HepG2 (cell line): Measurements from ENCODE around the gene PDE9A. TPM values are rescaled to one million over a fixed set of nuclear protein-coding genes. Genes with fewer than 3 reads are reported as not detected.

Source experiments
- ATAC-seq: fragments of 200-7000 bp; cut with Tn5 transposase; 3 replicates; pipeline ENCODE4 v1.9.1; 2020; ENCODE audit warnings: mild to moderate bottlenecking, moderate library complexity
- BruUV-seq: library from RNA; stranded (reverse); fragments of 400-500 nt; replicated peaks from 2 replicates; lab custom pipeline; 2021; lab: Mats Ljungman, UMichigan
- CTCF ChIA-PET: fragments of 300-600 bp; formaldehyde crosslinking; extraction: SDS; loops from one replicate; lab custom pipeline; 2021; ENCODE audit warnings: low total read pairs, inconsistent platforms, low intra/inter-chr PET ratio; lab: Yijun Ruan, JAX
- POLR2A ChIA-PET: fragments of 350-600 bp; sonication (Branson Sonifier 250); formaldehyde crosslinking; loops from one replicate; lab custom pipeline; 2020; ENCODE audit warnings: antibody characterized with exemption, inconsistent platforms; lab: Yijun Ruan, JAX
- DNase-seq: peaks from one replicate; pipeline ENCODE4 v3.0.0-alpha.2; 2015; ENCODE audit warnings: low spot score
- FAIRE-seq: peaks from 3 replicates; lab custom pipeline; 2011; peaks lifted over from hg19 to GRCh38; lab: Jason Lieb, UNC
- H2AFZ ChIP-seq: one replicate; pipeline ENCODE4 v1.6.1; 2011; ENCODE audit warnings: low read length, inconsistent platforms
- H3K27ac ChIP-seq: fragments of 300-600 bp; 3 replicates; pipeline ENCODE4 v1.8.0; 2011; ENCODE audit warnings: mixed run types, mild to moderate bottlenecking, mixed read lengths, low read length, inconsistent platforms; ENCODE audit not compliant: insufficient read depth; ENCODE audit errors: extremely low read length
- H3K27me3 ChIP-seq, 2 experiments: fragments of 200-600 bp in 1 of 2; 2 replicates in 1 of 2; 3 replicates in 1 of 2; pipeline versions ENCODE4 v1.6.0 to v1.8.0; 2011; ENCODE audit warnings: low read length in 2 of 2, mild to moderate bottlenecking in 2 of 2, moderate library complexity in 2 of 2, inconsistent platforms in 1 of 2; ENCODE audit not compliant: insufficient read depth in 2 of 2, control insufficient read depth in 1 of 2
- H3K36me3 ChIP-seq, 2 experiments: fragments of 200-600 bp in 1 of 2; replicated peaks in 1 of 2; 2 replicates in 1 of 2; 3 replicates in 1 of 2; pipeline versions ENCODE4 v1.5.1 to v1.8.0; 2011; ENCODE audit warnings: low read length in 2 of 2, inconsistent platforms in 1 of 2; ENCODE audit not compliant: insufficient read depth in 2 of 2, control insufficient read depth in 1 of 2
- H3K4me1 ChIP-seq: 2 replicates; pipeline ENCODE4 v1.5.1; 2012; ENCODE audit warnings: low read length, inconsistent platforms; ENCODE audit not compliant: insufficient read depth
- H3K4me2 ChIP-seq: 2 replicates; pipeline ENCODE4 v1.6.0; 2011; ENCODE audit warnings: low read depth, low read length, inconsistent platforms
- H3K4me3 ChIP-seq, 3 experiments: fragments of 200-600 bp in 1 of 3; sonication (generic), shearing (Covaris generic) in 1 of 3; replicated peaks in 1 of 3; 2 replicates each; pipeline ENCODE4 v1.5.1; 2011 to 2016; ENCODE audit warnings: low read length in 3 of 3, inconsistent platforms in 2 of 3, low read depth in 2 of 3, mild to moderate bottlenecking in 2 of 3, control low read depth in 1 of 3, mixed read lengths in 1 of 3; ENCODE audit not compliant: insufficient read depth in 1 of 3
- H3K79me2 ChIP-seq: one replicate; pipeline ENCODE4 v1.6.1; 2011; ENCODE audit warnings: low read length, inconsistent platforms; ENCODE audit not compliant: insufficient read depth
- H3K9ac ChIP-seq: 2 replicates; pipeline ENCODE4 v1.6.0; 2011; ENCODE audit warnings: mild to moderate bottlenecking, low read depth, low read length, inconsistent platforms; ENCODE audit not compliant: insufficient read depth
- H3K9me3 ChIP-seq: 2 replicates; pipeline ENCODE4 v1.5.1; 2012; ENCODE audit warnings: mild to moderate bottlenecking, low read length
- H4K20me1 ChIP-seq: 2 replicates; pipeline ENCODE4 v1.6.0; 2011; ENCODE audit warnings: inconsistent platforms, mild to moderate bottlenecking, low read length, moderate library complexity; ENCODE audit not compliant: insufficient read depth
- ATF7 ChIP-seq, 2 experiments: fragments of 450-650 bp in 1 of 2; sonication (generic) in 1 of 2; formaldehyde crosslinking in 1 of 2; IDR thresholded peaks; 2 replicates each; pipeline versions ENCODE4 v1.4.0 to v1.6.1; 2016 to 2020; ENCODE audit warnings: antibody characterized with exemption in 1 of 2, mild to moderate bottlenecking in 1 of 2, missing genetic modification reagents in 1 of 2
- GATA4 ChIP-seq: sonication (generic); IDR thresholded peaks from 2 replicates; pipeline ENCODE4 v1.6.1; 2016; ENCODE audit warnings: antibody characterized with exemption, low read depth, borderline replicate concordance
- HOXA7 ChIP-seq: sonication (generic); formaldehyde crosslinking; IDR thresholded peaks from 2 replicates; pipeline ENCODE4 v1.8.1; 2022; ENCODE audit warnings: mild to moderate bottlenecking, missing genetic modification reagents, moderate library complexity
- MEF2D ChIP-seq: sonication (generic); formaldehyde crosslinking; IDR thresholded peaks from 2 replicates; pipeline ENCODE4 v1.5.1; 2020; ENCODE audit warnings: mild to moderate bottlenecking, missing genetic modification reagents
- POLR2G ChIP-seq: fragments of 200-400 bp; formaldehyde crosslinking; IDR thresholded peaks from 2 replicates; pipeline ENCODE4 v1.6.1; 2018; ENCODE audit warnings: mild to moderate bottlenecking, low read depth, low read length, moderate library complexity
- RAD21 ChIP-seq: fragments of 450-650 bp; formaldehyde crosslinking; IDR thresholded peaks from 2 replicates; pipeline ENCODE4 v1.5.0; 2020; ENCODE audit warnings: mild to moderate bottlenecking
- TSC22D2 ChIP-seq: sonication (generic); formaldehyde crosslinking; IDR thresholded peaks from 2 replicates; pipeline ENCODE4 v1.5.1; 2020; ENCODE audit warnings: missing genetic modification reagents, mild to moderate bottlenecking, borderline replicate concordance
- ZNF354B ChIP-seq: sonication (generic); formaldehyde crosslinking; IDR thresholded peaks from 2 replicates; pipeline ENCODE4 v1.8.0; 2022; ENCODE audit warnings: mild to moderate bottlenecking, missing genetic modification reagents
- ZNF383 ChIP-seq: sonication (generic); formaldehyde crosslinking; IDR thresholded peaks from 2 replicates; pipeline ENCODE4 v1.4.0; 2020; ENCODE audit warnings: missing genetic modification reagents, mild to moderate bottlenecking, borderline replicate concordance
- ZNF660 ChIP-seq: sonication (generic); formaldehyde crosslinking; IDR thresholded peaks from 2 replicates; pipeline ENCODE4 v1.5.1; 2020; ENCODE audit warnings: mild to moderate bottlenecking, low read depth, missing genetic modification reagents, borderline replicate concordance
- WGBS: methylation state at CpG from one replicate; pipeline ENCODE4 v1.1.6; 2017; ENCODE audit warnings: low lambda C conversion rate; 5-methylcytosine and 5-hydroxymethylcytosine counted together
- in situ Hi-C: cut with HindIII; loops from 2 replicates; pipeline ENCODE4 v1.10.0; 2017; ENCODE audit warnings: low pct_unique_long_range_greater_than_20kb; ENCODE audit not compliant: extremely low pct_ligation_motif_present
- intact Hi-C: fragments of 100-400 bp; cut with micrococcal nuclease; formaldehyde crosslinking; loops from one replicate; pipeline ENCODE4 v1.10.0; 2022; ENCODE audit not compliant: unreplicated experiment
- polyA plus RNA-seq, 8 experiments: library from polyadenylated mRNA; depleted of rRNA in 3 of 8; stranded (reverse) in 7 of 8; unstranded in 1 of 8; fragments of >200 nt; fragmentation: Illumina TruSeq in 4 of 8; extraction: Trizol in 4 of 8; gene quantifications; 2 replicates each; pipeline versions ENCODE4 v1.2.1 to v1.2.3, GENCODE V29; 2011 to 2016; ENCODE audit warnings: low read depth in 4 of 8, missing spikeins in 1 of 8, mixed read lengths in 1 of 8; ENCODE audit not compliant: insufficient read depth in 1 of 8
- total RNA-seq, 5 experiments: library from RNA; depleted of rRNA; stranded (reverse); fragments of >200 nt; fragmentation: Illumina TruSeq; extraction: Trizol; gene quantifications; 2 replicates each; pipeline ENCODE4 v1.2.3, GENCODE V29; 2016; ENCODE audit warnings: low read depth in 1 of 5
- TF ChIP-seq, protein P1 (sequence below): sonication (generic); formaldehyde crosslinking; IDR thresholded peaks from 2 replicates; pipeline ENCODE4 v1.5.1; 2020; ENCODE audit warnings: mild to moderate bottlenecking, moderate library complexity, missing genetic modification reagents
- TF ChIP-seq, protein P2 (sequence below): sonication (generic); formaldehyde crosslinking; IDR thresholded peaks from 2 replicates; pipeline ENCODE4 v1.8.0; 2022; ENCODE audit warnings: missing genetic modification reagents, mild to moderate bottlenecking, inconsistent platforms, borderline replicate concordance
- TF ChIP-seq, protein P3 (sequence below): sonication (generic); formaldehyde crosslinking; IDR thresholded peaks from 2 replicates; pipeline ENCODE4 v1.5.0; 2020; ENCODE audit warnings: missing genetic modification reagents

PDE9A gene
- total and polyA plus RNA-seq, 2 of the 13 experiments (the other 11 are each of a cell fraction or from before 2014, with no cell fraction given) = 4.6 to 19.7 TPM

DNA sequence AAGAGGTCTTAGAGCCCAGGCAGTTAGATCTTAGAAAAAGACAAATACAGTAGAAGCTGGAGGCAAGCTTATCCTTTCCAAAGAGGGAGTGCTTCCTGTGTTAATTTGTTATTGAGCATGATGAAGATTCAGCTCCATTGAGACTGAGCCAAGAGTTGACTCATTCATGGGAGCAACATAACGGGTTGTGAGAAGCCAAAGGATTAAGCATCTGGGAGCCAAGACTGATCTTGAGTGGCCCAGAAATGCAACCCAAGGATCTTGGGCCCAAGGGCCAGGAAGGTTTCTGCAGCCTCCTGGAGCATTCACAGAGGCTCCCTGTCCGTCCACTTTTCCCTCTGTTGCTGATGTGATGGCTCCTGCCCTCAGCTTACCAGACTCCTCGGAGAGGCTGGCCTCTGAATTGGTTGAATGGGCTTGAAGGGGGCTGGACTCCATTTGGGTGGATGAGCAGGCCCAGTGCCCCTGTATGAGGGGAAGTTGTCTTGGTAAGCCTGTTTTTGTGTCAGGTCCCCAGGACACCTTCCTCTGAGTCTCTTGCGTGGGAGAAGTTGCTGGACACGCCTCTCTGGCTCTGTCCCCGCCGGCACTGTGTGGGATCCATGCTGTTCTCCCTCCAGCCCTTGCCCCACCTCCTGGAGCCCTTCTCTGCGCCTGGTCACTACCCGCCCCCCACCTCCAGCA is 42.4 kb downstream of the PDE9A start:
- intact Hi-C loops = no loop called here
- WGBS = 97% methylated on average over 8 of the region's 9 CpGs
- Histone ChIP-seq H3K36me3 (peaks cover 0 to 6% of the 10 kb centered on the region in 2 experiments; a peak in 2 of 5 replicates), H3K27ac (no peak overlapping the region), H3K4me1 (no peaks in the 10 kb centered on the region), H4K20me1 (no peaks in the 10 kb centered on the region), H3K9ac (no peak overlapping the region), H3K4me2 (no peak overlapping the region), H2AFZ (no peak overlapping the region), H3K79me2 (no peaks in the 10 kb centered on the region), H3K27me3 (no peaks in the 10 kb centered on the region), H3K9me3 (no peaks in the 10 kb centered on the region), H3K4me3 (no peak overlapping the region)
- FAIRE-seq = no peak
- TF ChIP-seq RAD21 (CRISPR knock-in tag) (no peak), POLR2G (no peak), ZNF354B (no peak)
- TF ChIP-seq, protein P1, sequence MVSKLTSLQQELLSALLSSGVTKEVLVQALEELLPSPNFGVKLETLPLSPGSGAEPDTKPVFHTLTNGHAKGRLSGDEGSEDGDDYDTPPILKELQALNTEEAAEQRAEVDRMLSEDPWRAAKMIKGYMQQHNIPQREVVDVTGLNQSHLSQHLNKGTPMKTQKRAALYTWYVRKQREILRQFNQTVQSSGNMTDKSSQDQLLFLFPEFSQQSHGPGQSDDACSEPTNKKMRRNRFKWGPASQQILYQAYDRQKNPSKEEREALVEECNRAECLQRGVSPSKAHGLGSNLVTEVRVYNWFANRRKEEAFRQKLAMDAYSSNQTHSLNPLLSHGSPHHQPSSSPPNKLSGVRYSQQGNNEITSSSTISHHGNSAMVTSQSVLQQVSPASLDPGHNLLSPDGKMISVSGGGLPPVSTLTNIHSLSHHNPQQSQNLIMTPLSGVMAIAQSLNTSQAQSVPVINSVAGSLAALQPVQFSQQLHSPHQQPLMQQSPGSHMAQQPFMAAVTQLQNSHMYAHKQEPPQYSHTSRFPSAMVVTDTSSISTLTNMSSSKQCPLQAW = no peak
- ChIA-PET POLR2A (no interaction called here), CTCF (no interaction called here)
- DNase-seq = no peak
- no peak for ATAC-seq
- in situ Hi-C loops = no loop called here
- BruUV-seq = no TSS peak

DNA sequence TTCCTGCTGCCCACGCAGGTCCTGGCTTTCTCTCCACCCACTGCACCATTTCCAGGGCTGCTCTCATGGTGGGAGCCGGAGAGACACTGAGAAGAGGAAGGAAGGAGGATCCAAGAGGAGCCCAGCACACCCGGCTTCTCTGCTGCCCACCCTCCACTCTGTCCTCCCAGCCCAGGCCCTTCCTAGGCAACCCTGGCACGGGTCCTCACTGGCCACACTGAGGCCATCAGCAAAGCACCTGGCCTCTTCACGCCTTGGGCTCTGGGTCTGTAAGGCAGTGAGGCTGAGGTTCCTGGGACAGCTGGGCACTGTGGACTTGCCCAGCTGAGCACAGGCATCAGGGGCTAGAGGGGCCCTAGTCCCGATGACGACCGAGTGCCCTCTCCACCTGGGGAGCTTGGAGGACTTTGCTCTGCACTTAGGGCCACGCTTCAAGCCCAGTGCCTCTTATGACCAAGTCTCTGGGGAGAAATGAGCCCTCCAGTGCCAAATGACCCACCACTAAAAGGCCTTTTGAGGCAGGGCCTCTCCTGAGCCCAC is 43.1 kb downstream of the PDE9A start:
- H3K27me3 ChIP-seq = no peaks in the 10 kb centered on the region
- no peak for ATAC-seq

More for the DNA sequence above, 43.1 kb downstream of the PDE9A start:
- FAIRE-seq (no peak), DNase-seq (no peak)
- no peak overlapping the region for H3K4me2 ChIP-seq
- no peak for TF ChIP-seq ZNF660
- TF ChIP-seq, protein P2, sequence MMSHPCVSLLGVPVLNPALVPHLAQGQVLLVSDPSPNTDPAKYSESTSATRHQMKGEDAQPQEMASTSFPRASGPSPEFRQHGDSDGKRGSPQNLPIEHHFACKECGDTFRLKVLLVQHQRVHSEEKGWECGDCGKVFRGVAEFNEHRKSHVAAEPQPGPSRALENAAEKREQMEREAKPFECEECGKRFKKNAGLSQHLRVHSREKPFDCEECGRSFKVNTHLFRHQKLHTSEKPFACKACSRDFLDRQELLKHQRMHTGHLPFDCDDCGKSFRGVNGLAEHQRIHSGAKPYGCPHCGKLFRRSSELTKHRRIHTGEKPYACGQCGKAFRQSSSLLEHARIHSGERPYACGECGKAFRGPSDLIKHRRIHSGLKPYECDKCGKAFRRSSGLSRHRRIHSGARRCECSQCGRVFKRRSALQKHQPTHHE (CRISPR knock-in tag) = no peak
- TF ChIP-seq, protein P3, sequence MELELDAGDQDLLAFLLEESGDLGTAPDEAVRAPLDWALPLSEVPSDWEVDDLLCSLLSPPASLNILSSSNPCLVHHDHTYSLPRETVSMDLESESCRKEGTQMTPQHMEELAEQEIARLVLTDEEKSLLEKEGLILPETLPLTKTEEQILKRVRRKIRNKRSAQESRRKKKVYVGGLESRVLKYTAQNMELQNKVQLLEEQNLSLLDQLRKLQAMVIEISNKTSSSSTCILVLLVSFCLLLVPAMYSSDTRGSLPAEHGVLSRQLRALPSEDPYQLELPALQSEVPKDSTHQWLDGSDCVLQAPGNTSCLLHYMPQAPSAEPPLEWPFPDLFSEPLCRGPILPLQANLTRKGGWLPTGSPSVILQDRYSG = no peak
- TF ChIP-seq TSC22D2 (CRISPR knock-in tag) = no peak
- TF ChIP-seq GATA4 = no peak
- no peak for TF ChIP-seq ZNF383 (CRISPR knock-in tag)
- no peak for TF ChIP-seq MEF2D
- TF ChIP-seq ATF7 (IDR thresholded peaks at IDR 0.05) = no peak
- no peak for TF ChIP-seq ATF7 (CRISPR knock-in tag; IDR thresholded peaks at IDR 0.05)
- TF ChIP-seq HOXA7 = no peak
- ChIA-PET CTCF (no interaction called here), POLR2A (no interaction called here)
- WGBS = 90% methylated on average over 2 of the region's 9 CpGs
- H3K79me2 ChIP-seq = no peaks in the 10 kb centered on the region
- no TSS peak for BruUV-seq
- no peaks in the 10 kb centered on the region for H3K9me3 ChIP-seq
- H4K20me1 ChIP-seq = no peaks in the 10 kb centered on the region
- no peak overlapping the region for H2AFZ ChIP-seq
- intact Hi-C loops (no loop called here), in situ Hi-C loops (no loop called here)
- no peak overlapping the region for H3K9ac ChIP-seq
- no peak overlapping the region for H3K4me3 ChIP-seq
- peaks cover 0 to 6% of the 10 kb centered on the region in 2 experiments; a peak in 2 of 5 replicates for H3K36me3 ChIP-seq
- H3K27ac ChIP-seq = no peak overlapping the region
- H3K4me1 ChIP-seq = no peaks in the 10 kb centered on the region
